Adrenal gland (tissue), 5 donors: ENCODE measurements around the gene POLA2.

ENCODE experiments used
- POLR2A ChIP-seq, 2 donors: fragments of 450-650 bp; IDR thresholded peaks; one replicate each; pipeline ENCODE4 v1.6.1; 2017; ENCODE audit warnings: antibody characterized with exemption in 2 of 2, mild to moderate bottlenecking in 2 of 2, moderate library complexity in 1 of 2
- TF ChIP-seq, protein P1 (sequence below), 6 experiments: fragments of 450-650 bp in 4 of 6; fragments of 200-600 bp in 2 of 6; sonication (generic) in 1 of 6; IDR thresholded peaks; 1 replicate in 5 of 6; 2 replicates in 1 of 6; pipeline versions ENCODE4 v1.5.1 to v1.8.0; 2016 to 2021; ENCODE audit warnings: antibody characterized with exemption in 6 of 6, mild to moderate bottlenecking in 2 of 6, moderate library complexity in 1 of 6
- donor health status: DM: no; HTN: no; CAD: no.

DNA sequence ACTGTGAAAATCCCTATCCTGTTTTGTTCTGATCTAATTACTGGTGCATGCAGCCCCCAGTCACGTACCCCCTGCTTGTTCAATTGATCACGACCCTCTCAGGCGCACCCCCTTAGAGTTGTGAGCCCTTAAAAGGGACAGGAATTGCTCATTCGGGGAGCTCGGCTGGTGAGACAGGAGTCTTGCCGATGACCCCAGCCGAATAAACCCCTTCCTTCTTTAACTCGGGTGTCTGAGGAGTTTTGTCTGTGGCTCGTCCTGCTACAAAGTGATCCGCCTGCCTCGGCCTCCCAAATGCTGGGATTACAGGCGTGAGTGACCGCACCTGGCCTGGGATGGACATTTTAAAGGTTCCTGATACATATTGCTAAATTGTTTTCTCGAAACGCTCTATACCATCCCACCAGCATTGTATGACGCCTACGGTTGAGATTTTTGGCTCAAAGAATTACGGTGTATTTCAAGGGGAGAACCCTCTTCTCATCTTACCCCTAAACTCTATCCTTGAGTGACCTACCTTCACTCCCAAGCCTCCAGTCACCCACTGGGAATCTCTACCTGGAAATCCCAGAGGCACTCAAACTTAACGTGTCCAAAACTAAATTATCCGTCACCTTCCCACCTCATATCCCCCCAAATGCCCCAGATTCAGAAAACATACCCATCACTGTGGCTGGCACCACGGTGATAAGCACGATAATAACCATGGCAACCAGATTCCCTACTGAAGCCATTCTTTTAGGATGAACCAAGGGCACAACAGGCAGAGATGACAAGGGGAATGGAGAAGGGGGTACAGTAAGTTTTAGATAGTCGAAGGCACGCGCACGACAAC, 789 bp upstream of the POLA2 start:
- TF ChIP-seq, protein P1, sequence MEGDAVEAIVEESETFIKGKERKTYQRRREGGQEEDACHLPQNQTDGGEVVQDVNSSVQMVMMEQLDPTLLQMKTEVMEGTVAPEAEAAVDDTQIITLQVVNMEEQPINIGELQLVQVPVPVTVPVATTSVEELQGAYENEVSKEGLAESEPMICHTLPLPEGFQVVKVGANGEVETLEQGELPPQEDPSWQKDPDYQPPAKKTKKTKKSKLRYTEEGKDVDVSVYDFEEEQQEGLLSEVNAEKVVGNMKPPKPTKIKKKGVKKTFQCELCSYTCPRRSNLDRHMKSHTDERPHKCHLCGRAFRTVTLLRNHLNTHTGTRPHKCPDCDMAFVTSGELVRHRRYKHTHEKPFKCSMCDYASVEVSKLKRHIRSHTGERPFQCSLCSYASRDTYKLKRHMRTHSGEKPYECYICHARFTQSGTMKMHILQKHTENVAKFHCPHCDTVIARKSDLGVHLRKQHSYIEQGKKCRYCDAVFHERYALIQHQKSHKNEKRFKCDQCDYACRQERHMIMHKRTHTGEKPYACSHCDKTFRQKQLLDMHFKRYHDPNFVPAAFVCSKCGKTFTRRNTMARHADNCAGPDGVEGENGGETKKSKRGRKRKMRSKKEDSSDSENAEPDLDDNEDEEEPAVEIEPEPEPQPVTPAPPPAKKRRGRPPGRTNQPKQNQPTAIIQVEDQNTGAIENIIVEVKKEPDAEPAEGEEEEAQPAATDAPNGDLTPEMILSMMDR (IDR thresholded peaks at IDR 0.05), result no peak
- TF ChIP-seq POLR2A (IDR thresholded peaks at IDR 0.05), result no peak
